HG03460 (cell line): ENCODE measurements around the gene THAP7.

Experiments used
- ATAC-seq: cut with Tn5 transposase; IDR thresholded peaks from one replicate; pipeline ENCODE4 v1.9.1; 2021; ENCODE audit not compliant: unreplicated experiment

The THAP7 gene

DNA sequence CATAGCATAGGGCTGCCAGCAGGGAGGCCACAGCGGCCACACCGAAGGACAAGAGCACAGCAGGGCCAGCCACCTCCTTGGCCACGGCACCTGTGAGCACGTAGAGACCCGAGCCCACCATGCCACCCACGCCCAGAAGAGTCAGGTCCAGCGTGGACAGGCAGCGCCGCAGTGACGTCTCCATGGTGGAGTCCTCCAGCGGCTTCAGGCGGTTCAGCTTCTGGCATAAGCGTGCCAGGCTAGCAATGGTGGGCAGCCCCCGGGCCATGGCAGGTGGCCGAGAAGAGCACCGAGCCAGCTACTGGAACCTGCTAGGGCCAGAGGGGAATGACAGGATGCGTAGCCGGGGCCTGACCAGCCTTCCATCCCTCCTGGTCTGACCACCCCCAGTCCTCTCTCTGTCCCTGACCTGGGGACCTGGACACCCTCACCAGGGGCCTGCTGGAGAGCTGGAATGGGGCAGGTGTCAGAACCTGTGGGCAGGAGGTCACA, 29.7 kb upstream of the THAP7 start:
- no peak for ATAC-seq

DNA sequence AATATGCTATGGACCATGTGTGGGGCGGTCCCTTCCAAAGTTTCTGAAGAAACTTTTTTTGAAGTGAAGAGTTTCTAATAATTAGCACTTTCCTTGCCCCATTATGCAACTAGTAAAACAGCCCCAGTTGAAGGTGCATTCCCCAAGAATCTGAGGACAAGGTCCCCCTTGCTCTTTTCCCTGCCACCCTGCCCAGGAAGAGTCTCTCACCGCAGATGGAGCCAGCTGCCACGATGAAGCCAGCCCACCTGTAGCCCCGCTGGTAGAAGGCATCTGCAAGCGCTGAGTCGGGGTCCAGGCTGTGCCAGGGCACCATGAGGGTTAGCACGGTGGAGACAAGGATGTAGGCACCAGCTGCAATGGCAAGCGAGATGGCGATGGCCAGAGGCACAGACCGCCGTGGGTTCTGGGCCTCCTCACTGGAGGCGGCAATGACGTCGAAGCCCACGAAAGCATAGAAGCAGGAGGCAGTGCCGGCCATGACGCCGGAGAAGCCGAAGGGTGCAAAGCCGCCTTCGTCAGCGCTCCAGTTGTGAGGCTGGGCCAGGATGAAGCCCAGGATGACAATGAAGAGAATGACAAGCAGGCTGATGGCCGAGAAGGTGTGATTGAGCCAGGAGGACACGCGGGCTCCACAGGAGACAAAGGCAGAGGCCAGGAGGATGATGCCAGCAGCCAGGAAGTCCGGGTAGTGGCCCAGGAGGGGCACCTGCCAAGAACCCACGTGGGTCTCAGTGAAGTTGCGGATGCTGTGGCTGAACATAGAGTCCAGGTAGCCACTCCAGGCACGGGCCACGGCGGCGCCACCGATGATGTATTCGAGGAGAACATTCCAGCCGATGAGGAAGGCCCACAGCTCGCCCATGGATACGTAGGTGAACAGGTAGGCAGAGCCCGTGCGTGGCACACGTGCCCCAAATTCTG, 29.0 kb upstream of the THAP7 start:
- no peak for ATAC-seq

DNA sequence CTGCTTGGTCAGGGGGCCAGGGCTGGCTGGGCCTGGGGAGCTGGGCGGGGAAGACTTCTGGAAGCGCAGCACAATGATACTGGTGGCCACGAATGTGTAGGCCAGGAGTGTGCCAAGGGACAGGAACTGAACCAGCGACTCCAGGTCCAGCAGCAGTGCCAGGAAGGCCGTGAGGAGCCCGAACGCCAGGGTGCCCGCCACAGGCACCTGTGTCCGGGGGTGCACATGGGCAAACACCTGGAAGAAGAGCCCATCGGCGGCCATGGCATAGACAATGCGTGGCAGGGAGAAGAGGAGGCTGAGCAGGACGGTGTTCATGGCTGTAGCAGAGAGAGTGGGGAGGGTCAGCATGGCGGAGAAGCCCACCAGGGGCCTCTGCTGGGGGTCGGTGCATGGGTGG, 28.1 kb upstream of the THAP7 start:
- ATAC-seq: no peak

- no peak for ATAC-seq
Observed at GRCh38 chr22:21029486-21030025, 27.6 kb upstream of the THAP7 start.

- ATAC-seq: no peak
Observed at GRCh38 chr22:21028277-21029251, 26.6 kb upstream of the THAP7 start.

- no peak for ATAC-seq
Observed at GRCh38 chr22:21026783-21027692, 25.1 kb upstream of the THAP7 start.

DNA sequence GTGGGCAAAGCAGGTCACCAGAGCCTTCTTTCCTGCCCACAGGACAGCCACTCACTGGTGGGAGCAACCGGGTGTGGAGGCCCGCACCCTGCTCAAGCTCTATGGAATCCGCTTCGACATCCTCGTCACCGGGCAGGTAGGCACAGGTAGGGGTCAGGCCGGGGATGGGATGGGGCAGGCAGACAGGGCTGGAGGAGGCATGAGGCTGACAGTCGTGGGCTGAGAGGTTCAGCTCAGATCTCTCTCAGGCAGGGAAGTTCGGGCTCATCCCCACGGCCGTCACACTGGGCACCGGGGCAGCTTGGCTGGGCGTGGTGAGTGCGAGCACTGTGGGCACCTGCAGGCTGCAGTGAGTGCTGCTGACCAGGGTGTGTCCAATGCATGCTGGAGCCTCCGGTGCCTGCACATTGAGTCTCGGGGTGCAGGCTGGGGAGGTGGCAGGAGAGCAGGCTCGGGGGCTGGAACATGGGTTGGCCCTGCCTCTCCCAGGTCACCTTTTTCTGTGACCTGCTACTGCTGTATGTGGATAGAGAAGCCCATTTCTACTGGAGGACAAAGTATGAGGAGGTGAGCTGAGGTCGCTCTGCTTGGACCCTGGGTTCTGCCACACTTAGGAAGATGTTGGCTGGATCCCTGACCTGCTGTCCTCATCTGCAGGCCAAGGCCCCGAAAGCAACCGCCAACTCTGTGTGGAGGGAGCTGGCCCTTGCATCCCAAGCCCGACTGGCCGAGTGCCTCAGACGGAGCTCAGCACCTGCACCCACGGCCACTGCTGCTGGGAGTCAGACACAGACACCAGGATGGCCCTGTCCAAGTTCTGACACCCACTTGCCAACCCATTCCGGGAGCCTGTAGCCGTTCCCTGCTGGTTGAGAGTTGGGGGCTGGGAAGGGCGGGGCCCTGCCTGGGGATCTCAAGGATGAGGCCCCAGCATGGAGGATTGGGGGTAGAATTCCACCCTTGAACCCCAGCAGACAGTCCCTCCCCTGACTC, 24.1 kb upstream of the THAP7 start:
- ATAC-seq: no peak

- ATAC-seq: no peak
Observed at GRCh38 chr22:21025266-21025665, 23.3 kb upstream of the THAP7 start.

DNA sequence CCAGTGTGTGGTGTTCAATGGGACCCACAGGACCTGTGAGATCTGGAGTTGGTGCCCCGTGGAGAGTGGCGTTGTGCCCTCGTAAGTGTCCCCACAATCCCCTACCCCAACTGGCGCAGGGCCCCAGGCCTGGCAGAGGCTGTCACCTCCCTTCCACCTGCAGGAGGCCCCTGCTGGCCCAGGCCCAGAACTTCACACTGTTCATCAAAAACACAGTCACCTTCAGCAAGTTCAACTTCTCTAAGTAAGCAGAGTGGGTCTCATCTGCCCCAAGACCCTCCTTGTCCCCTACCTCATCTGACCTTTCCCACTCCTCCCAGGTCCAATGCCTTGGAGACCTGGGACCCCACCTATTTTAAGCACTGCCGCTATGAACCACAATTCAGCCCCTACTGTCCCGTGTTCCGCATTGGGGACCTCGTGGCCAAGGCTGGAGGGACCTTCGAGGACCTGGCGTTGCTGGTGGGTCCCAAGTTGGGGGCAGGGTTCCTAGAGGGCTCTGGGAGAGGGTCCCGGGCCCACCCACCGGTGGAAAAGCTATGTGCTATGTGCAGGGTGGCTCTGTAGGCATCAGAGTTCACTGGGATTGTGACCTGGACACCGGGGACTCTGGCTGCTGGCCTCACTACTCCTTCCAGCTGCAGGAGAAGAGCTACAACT, 21.2 kb upstream of the THAP7 start:
- no peak for ATAC-seq

- ATAC-seq: no peak
Observed at GRCh38 chr22:21022507-21022906, 20.6 kb upstream of the THAP7 start.

GRCh38 chr22:21020802-21021429, 19.0 kb upstream of the THAP7 start:
- ATAC-seq: no peak

DNA sequence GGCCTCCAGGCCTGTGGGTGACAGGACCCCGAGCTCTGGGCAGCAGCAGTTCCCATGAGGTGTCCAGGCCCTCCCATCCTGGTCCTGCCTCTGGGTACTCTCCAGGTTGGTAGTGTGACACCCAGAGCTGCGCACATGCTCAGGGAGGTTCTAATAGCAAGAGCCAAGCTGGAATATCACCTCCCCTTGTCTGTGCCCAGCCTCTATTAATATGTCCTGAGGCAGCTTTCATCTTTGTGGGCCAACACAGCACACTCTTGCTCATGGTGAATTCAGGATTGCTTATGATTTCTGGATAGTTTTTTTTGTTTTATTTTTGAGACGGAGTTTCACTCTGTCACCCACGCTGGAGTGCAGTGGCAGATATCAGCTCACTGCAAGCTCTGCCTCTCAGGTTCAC, 16.4 kb upstream of the THAP7 start:
- no peak for ATAC-seq

GRCh38 chr22:21016644-21017420, 14.9 kb upstream of the THAP7 start:
- no peak for ATAC-seq

DNA sequence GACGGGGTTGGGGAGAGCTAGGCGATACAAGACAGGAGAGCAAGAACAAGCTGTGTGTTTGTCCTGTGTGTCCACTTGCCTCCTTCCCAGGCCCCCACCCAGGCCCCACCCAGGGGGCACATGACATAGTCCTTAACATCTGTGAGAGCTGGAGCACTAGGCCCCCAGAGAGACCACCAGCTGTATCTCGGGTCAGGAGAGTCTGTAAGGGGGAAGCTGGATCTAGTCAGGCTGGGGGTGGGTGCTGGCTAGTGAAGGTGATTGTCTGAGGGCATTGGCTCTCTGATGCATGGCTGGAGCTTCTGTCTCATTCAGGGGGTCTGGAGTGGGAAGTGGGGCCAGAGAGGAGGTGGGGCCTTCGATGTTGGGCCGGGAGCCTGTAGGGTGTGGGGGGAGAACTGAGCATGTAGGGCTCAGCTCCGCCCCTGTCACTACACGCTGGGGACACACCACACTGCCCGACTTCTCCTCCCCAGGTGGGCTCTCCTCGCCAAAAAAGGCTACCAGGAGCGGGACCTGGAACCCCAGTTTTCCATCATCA, 13.6 kb upstream of the THAP7 start:
- no peak for ATAC-seq

DNA sequence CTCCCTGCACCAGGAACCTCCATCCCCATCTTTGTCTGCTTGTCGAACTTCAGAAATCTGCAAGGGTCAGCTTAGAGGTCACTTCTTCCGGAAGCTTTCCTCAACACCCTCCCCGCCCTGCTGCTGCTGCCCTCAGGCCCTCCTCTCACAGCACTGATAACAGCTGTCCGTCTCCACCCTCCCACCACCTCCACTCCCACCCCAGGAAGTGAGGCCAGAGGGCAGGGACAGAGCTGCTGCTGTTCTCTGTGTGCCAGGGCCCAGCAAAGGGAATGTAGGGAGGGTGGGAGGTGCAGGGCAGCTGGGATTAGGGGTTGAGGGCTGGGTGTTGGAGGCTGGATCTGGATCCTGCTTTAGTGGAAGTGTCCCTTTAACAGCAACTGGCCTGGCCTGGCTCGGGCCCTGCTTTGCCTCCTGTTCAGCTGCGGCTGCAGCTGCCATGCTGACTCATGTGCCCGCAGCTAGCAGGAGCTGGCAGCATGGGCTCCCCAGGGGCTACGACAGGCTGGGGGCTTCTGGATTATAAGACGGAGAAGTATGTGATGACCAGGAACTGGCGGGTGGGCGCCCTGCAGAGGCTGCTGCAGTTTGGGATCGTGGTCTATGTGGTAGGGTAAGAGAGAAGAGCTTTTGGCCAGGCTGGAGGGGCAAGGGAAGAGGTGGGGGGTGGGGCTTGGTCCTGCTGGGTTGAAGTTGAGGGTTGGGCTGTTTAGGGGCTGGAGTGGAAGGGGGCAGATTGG, 13.0 kb upstream of the THAP7 start, which contains the start of gene P2RX6:
Gene P2RX6, plus strand, starts transcription at position 440 of the 740 bp plus-strand sequence. Its CDS starts 10 bp downstream, at position 450.
- no peak for ATAC-seq

DNA sequence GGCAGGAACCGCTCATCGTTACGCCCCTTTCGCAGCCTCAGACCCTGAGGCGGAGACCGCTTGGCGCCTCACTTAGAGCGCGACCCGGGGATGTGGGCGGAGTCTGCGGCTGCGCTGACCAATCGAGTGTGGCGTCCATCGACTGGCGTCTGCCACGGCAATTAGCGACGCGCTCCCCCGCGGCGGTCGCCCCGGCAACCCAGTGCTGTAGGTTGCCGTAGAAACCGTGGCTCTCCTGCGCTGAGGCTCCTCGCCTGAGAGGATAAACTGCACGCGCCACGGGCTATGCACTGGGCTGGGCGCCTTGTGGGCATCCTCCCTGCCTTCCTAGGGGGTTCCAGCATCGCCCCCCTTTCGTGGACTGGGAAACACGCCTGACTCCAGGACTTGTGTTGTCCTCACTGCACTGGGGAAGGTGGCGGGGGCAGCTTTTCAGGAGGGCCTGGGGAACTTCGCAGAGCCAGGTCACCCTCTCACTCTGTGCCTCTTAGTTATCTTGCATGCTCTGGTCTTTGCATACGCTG, 12.3 kb upstream of the THAP7 start:
- ATAC-seq: peak; percentile 73
